NCI-H748 (cell line): ENCODE results near the gene RALA.

ENCODE experiments used
- DNase-seq: peaks from one replicate; lab custom pipeline; 2025; ENCODE audit not compliant: unreplicated experiment; lab: John Stamatoyannopoulos, UW

Gene RALA

GRCh38 chr7:39613577-39613976, 9.8 kb upstream of the RALA start:
- no peak for DNase-seq

- DNase-seq = no peak
Observed at GRCh38 chr7:39614299-39614698, 9.1 kb upstream of the RALA start.

GRCh38 chr7:39615350-39615975, 7.9 kb upstream of the RALA start:
- peak; percentile 26 for DNase-seq

- no peak for DNase-seq
Observed at GRCh38 chr7:39616138-39616537, 7.2 kb upstream of the RALA start.

GRCh38 chr7:39617005-39617404, 6.4 kb upstream of the RALA start:
- no peak for DNase-seq

GRCh38 chr7:39618868-39619267, 4.5 kb upstream of the RALA start:
- DNase-seq = no peak

- no peak for DNase-seq
Observed at GRCh38 chr7:39620486-39620885, 2.9 kb upstream of the RALA start.

- no peak for DNase-seq
Observed at GRCh38 chr7:39621261-39621660, 2.1 kb upstream of the RALA start.

- DNase-seq = peak; percentile 6
Observed at GRCh38 chr7:39621784-39622411, 1.5 kb upstream of the RALA start.

- no peak for DNase-seq
Observed at GRCh38 chr7:39622609-39623008, 763 bp upstream of the RALA start.

- DNase-seq = peak; percentile 39
Observed at GRCh38 chr7:39623732-39624441, 515 bp downstream of the RALA start.

GRCh38 chr7:39624442-39624807, 1.1 kb downstream of the RALA start:
- DNase-seq = peak; percentile 33

- no peak for DNase-seq
Observed at GRCh38 chr7:39624935-39625694, 1.7 kb downstream of the RALA start.

GRCh38 chr7:39631736-39632308, 8.4 kb downstream of the RALA start:
- DNase-seq = no peak

GRCh38 chr7:39633563-39634477, 10.4 kb downstream of the RALA start:
- DNase-seq = no peak

GRCh38 chr7:39634478-39634805, 11.1 kb downstream of the RALA start:
- no peak for DNase-seq

GRCh38 chr7:39637400-39637799, 14.0 kb downstream of the RALA start:
- DNase-seq = no peak

GRCh38 chr7:39637963-39638485, 14.7 kb downstream of the RALA start:
- DNase-seq = no peak

GRCh38 chr7:39642896-39643295, 19.5 kb downstream of the RALA start:
- DNase-seq = no peak

GRCh38 chr7:39644170-39644569, 20.8 kb downstream of the RALA start:
- DNase-seq = no peak
